ENCODE measurements around the gene LZTS3.

Gene LZTS3

DNA sequence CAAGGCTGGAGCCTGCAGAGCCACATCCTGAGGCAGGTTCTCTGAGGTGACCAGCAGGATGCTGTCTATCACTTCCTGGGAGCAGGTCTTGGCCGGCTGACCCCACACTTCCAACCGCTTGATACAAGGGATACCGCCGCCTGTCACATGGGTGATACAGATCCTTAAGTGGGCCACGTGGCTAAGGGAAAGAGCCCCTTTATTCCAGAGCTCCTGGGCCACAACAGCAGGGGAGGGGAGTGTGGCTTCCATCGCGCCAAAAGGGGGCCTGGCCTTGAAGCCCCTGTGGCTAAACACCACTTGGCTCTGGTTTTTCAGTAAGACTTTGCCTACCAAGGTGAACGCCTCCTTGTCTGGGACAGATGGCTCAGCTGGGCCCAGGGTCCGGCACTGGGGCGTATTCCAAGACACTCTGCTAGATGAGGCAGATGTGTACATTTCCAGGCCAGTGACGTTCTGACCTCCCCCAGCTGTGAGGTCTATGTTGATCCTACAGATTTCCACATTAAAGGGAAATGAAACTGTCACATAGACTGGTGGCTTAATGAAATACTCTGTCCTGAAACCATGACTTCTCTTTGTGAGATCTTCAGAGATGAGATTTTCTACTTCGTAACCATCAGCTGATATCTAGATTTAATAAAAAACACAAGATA lies 51.3 kb downstream of the LZTS3 start:
- TF ChIP-seq OSR1 (CRISPR knock-in tag; IDR thresholded peaks at IDR 0.05) (no peak), ZC3H10 (CRISPR knock-in tag; IDR thresholded peaks at IDR 0.05) (no peak), ESRRG (CRISPR knock-in tag; IDR thresholded peaks at IDR 0.05) (no peak), ARNTL (CRISPR knock-in tag; IDR thresholded peaks at IDR 0.05; ENCODE audit: borderline replicate concordance, low read depth) (no peak), CSDC2 (CRISPR knock-in tag; IDR thresholded peaks at IDR 0.05) (no peak), GLIS3 (CRISPR knock-in tag; IDR thresholded peaks at IDR 0.05) (no peak), ISL1 (CRISPR knock-in tag; IDR thresholded peaks at IDR 0.05) (no peak), ZNF8 (CRISPR knock-in tag; IDR thresholded peaks at IDR 0.05) (no peak), BACH2 (CRISPR knock-in tag; IDR thresholded peaks at IDR 0.05; ENCODE audit: borderline replicate concordance) (no peak), ZFP3 (CRISPR knock-in tag; IDR thresholded peaks at IDR 0.05) (no peak), ZNF565 (CRISPR knock-in tag; conservative IDR thresholded peaks at IDR 0.05; ENCODE audit: low read depth) (no peak), PPARA (CRISPR knock-in tag; IDR thresholded peaks at IDR 0.05; ENCODE audit: borderline replicate concordance) (no peak)
- TF ChIP-seq, protein P1, sequence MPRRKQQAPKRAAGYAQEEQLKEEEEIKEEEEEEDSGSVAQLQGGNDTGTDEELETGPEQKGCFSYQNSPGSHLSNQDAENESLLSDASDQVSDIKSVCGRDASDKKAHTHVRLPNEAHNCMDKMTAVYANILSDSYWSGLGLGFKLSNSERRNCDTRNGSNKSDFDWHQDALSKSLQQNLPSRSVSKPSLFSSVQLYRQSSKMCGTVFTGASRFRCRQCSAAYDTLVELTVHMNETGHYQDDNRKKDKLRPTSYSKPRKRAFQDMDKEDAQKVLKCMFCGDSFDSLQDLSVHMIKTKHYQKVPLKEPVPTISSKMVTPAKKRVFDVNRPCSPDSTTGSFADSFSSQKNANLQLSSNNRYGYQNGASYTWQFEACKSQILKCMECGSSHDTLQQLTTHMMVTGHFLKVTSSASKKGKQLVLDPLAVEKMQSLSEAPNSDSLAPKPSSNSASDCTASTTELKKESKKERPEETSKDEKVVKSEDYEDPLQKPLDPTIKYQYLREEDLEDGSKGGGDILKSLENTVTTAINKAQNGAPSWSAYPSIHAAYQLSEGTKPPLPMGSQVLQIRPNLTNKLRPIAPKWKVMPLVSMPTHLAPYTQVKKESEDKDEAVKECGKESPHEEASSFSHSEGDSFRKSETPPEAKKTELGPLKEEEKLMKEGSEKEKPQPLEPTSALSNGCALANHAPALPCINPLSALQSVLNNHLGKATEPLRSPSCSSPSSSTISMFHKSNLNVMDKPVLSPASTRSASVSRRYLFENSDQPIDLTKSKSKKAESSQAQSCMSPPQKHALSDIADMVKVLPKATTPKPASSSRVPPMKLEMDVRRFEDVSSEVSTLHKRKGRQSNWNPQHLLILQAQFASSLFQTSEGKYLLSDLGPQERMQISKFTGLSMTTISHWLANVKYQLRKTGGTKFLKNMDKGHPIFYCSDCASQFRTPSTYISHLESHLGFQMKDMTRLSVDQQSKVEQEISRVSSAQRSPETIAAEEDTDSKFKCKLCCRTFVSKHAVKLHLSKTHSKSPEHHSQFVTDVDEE (CRISPR knock-in tag; IDR thresholded peaks at IDR 0.05): no peak
- TF ChIP-seq, protein P2, sequence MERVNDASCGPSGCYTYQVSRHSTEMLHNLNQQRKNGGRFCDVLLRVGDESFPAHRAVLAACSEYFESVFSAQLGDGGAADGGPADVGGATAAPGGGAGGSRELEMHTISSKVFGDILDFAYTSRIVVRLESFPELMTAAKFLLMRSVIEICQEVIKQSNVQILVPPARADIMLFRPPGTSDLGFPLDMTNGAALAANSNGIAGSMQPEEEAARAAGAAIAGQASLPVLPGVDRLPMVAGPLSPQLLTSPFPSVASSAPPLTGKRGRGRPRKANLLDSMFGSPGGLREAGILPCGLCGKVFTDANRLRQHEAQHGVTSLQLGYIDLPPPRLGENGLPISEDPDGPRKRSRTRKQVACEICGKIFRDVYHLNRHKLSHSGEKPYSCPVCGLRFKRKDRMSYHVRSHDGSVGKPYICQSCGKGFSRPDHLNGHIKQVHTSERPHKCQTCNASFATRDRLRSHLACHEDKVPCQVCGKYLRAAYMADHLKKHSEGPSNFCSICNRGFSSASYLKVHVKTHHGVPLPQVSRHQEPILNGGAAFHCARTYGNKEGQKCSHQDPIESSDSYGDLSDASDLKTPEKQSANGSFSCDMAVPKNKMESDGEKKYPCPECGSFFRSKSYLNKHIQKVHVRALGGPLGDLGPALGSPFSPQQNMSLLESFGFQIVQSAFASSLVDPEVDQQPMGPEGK (CRISPR knock-in tag; IDR thresholded peaks at IDR 0.05; ENCODE audit: borderline replicate concordance): no peak
- no peak for ATAC-seq

DNA sequence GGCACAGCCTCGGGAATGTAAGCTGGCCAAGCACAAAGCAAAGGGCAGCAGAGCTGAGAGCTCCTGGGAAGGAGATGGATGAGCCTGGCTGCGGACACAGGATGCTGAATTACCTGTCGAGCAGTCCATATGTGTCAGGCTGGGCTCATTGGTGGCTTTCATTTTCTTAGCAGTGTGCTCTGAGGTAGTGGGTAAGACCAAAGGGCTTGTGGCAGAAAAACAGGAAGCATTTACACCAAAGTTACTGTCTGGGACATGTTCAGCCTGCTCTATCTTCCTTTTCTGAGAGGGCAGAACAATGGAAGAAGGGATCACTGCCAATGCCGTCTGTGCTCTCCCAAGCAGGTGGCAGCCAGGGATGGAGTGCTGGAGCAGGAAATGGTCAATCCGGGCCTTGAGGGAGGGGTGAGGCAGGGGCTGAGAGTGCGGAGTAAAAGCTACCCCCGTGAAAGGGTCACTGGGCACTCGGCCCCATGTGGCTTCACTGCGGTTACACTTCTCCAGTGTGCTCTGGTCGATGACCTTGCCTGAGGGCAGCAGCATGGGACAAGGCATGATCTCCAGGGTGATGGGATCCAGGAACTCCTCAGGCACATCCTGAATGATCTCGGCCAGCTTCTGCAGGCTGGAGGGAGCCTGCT lies 52.0 kb downstream of the LZTS3 start:
- TF ChIP-seq ZNF70 (CRISPR knock-in tag; IDR thresholded peaks at IDR 0.05) (no peak), ESRRG (CRISPR knock-in tag; IDR thresholded peaks at IDR 0.05) (no peak), GLIS3 (CRISPR knock-in tag; IDR thresholded peaks at IDR 0.05) (no peak), ARNTL (CRISPR knock-in tag; IDR thresholded peaks at IDR 0.05; ENCODE audit: borderline replicate concordance, low read depth) (no peak), BACH2 (CRISPR knock-in tag; IDR thresholded peaks at IDR 0.05; ENCODE audit: borderline replicate concordance) (no peak), ZNF8 (CRISPR knock-in tag; IDR thresholded peaks at IDR 0.05) (no peak), PPARA (CRISPR knock-in tag; IDR thresholded peaks at IDR 0.05; ENCODE audit: borderline replicate concordance) (no peak), TOX (CRISPR knock-in tag; IDR thresholded peaks at IDR 0.05; ENCODE audit: borderline replicate concordance) (no peak), CSDC2 (CRISPR knock-in tag; IDR thresholded peaks at IDR 0.05) (no peak), ISL1 (CRISPR knock-in tag; IDR thresholded peaks at IDR 0.05) (no peak), TCF4 (CRISPR knock-in tag; IDR thresholded peaks at IDR 0.05; ENCODE audit: borderline replicate concordance) (no peak), OSR1 (CRISPR knock-in tag; IDR thresholded peaks at IDR 0.05) (no peak), RARB (CRISPR knock-in tag; IDR thresholded peaks at IDR 0.05) (no peak), ZFP30 (CRISPR knock-in tag; IDR thresholded peaks at IDR 0.05) (no peak), SNAI2 (CRISPR knock-in tag; IDR thresholded peaks at IDR 0.05) (no peak), ZNF565 (CRISPR knock-in tag; conservative IDR thresholded peaks at IDR 0.05; ENCODE audit: low read depth) (no peak)
- TF ChIP-seq, protein P3, sequence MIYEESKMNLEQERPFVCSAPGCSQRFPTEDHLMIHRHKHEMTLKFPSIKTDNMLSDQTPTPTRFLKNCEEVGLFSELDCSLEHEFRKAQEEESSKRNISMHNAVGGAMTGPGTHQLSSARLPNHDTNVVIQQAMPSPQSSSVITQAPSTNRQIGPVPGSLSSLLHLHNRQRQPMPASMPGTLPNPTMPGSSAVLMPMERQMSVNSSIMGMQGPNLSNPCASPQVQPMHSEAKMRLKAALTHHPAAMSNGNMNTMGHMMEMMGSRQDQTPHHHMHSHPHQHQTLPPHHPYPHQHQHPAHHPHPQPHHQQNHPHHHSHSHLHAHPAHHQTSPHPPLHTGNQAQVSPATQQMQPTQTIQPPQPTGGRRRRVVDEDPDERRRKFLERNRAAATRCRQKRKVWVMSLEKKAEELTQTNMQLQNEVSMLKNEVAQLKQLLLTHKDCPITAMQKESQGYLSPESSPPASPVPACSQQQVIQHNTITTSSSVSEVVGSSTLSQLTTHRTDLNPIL (CRISPR knock-in tag; IDR thresholded peaks at IDR 0.05; ENCODE audit: low read depth): no peak
- TF ChIP-seq, protein P1 (CRISPR knock-in tag; IDR thresholded peaks at IDR 0.05): no peak
- TF ChIP-seq, protein P2 (CRISPR knock-in tag; IDR thresholded peaks at IDR 0.05; ENCODE audit: borderline replicate concordance): no peak
- TF ChIP-seq, protein P4, sequence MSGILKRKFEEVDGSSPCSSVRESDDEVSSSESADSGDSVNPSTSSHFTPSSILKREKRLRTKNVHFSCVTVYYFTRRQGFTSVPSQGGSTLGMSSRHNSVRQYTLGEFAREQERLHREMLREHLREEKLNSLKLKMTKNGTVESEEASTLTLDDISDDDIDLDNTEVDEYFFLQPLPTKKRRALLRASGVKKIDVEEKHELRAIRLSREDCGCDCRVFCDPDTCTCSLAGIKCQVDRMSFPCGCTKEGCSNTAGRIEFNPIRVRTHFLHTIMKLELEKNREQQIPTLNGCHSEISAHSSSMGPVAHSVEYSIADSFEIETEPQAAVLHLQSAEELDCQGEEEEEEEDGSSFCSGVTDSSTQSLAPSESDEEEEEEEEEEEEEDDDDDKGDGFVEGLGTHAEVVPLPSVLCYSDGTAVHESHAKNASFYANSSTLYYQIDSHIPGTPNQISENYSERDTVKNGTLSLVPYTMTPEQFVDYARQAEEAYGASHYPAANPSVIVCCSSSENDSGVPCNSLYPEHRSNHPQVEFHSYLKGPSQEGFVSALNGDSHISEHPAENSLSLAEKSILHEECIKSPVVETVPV (CRISPR knock-in tag; IDR thresholded peaks at IDR 0.05): no peak
- no peak for ATAC-seq
